Spinal cord (tissue), 10 donors: Measurements from ENCODE around the gene APEX1. TPM values are rescaled to one million over a fixed set of nuclear protein-coding genes. Genes with fewer than 3 reads are reported as not detected.
"Not testable (repeated sequence)": the region's sequence is repeated elsewhere in the genome, so short reads cannot be mapped to it uniquely, and the experiment has no call there.

Experiments used
- DNase-seq, 6 donors: peaks; one replicate each; pipeline versions ENCODE4 v3.0.0 to v3.0.0-alpha.2; 2013 to 2015; ENCODE audit warnings: low spot score in 6 of 6, low read depth in 4 of 6
- H3K27ac ChIP-seq: one replicate; pipeline ENCODE4 v1.5.1; 2013; ENCODE audit warnings: low read depth, low read length, control low read depth
- H3K27me3 ChIP-seq: one replicate; pipeline ENCODE4 v1.6.1; 2013; ENCODE audit warnings: low read length; ENCODE audit not compliant: control insufficient read depth, insufficient read depth
- H3K36me3 ChIP-seq: one replicate; pipeline ENCODE4 v1.6.1; 2013; ENCODE audit warnings: low read length; ENCODE audit not compliant: control insufficient read depth, insufficient read depth
- H3K4me1 ChIP-seq: one replicate; pipeline ENCODE4 v1.6.1; 2013; ENCODE audit warnings: low read length; ENCODE audit not compliant: control insufficient read depth, insufficient read depth
- H3K4me3 ChIP-seq: one replicate; pipeline ENCODE4 v1.5.1; 2013; ENCODE audit warnings: low read depth, low read length, control low read depth
- H3K9me3 ChIP-seq: one replicate; pipeline ENCODE4 v1.6.1; 2013; ENCODE audit warnings: low read length; ENCODE audit not compliant: control insufficient read depth, insufficient read depth
- WGBS: methylation state at CpG from one replicate; pipeline ENCODE4 v1.1.5; 2013; ENCODE audit warnings: missing lambda C conversion rate; ENCODE audit not compliant: insufficient coverage; 5-methylcytosine and 5-hydroxymethylcytosine counted together
- polyA plus RNA-seq, 2 donors: library from polyadenylated mRNA; unstranded; fragments of 120-200 nt; gene quantifications; one replicate each; pipeline ENCODE4 v1.2.1, GENCODE V29; 2013; ENCODE audit not compliant: insufficient read length in 2 of 2
- small RNA-seq: library from RNA; depleted of rRNA; stranded (forward); fragments of <200 nt; gene quantifications from one replicate; pipeline ENCODE3, GENCODE V24; 2014; ENCODE audit warnings: low replicate concordance
- total RNA-seq, 2 donors: library from RNA; depleted of rRNA in 1 of 2; stranded (reverse); fragments of 120-200 nt in 1 of 2; fragments of >200 nt in 1 of 2; gene quantifications; one replicate each; pipeline versions ENCODE4 v1.2.3 to v1.2.4, GENCODE V29; 2013 to 2014
- donor health status: healthy.

APEX1 gene
- total and polyA plus RNA-seq, 4 donors = 40.8 to 182 (median 129) TPM

- Histone ChIP-seq H3K4me1 (no peaks in the 10 kb centered on the region), H3K27me3 (no peaks in the 10 kb centered on the region), H3K36me3 (no peaks in the 10 kb centered on the region), H3K27ac (no peak overlapping the region), H3K4me3 (no peak overlapping the region), H3K9me3 (no peaks in the 10 kb centered on the region)
- WGBS = 88% methylated on average over 5 of the region's 5 CpGs
- DNase-seq = peak in 1 of 6 donors; percentile 36
Observed at GRCh38 chr14:20499881-20500280, 44.9 kb downstream of the APEX1 start.

- Histone ChIP-seq H3K4me3 (no peak overlapping the region), H3K9me3 (no peaks in the 10 kb centered on the region), H3K4me1 (no peaks in the 10 kb centered on the region), H3K36me3 (no peaks in the 10 kb centered on the region), H3K27ac (no peak overlapping the region), H3K27me3 (no peaks in the 10 kb centered on the region)
- WGBS = no CpG with 5 or more reads among the region's 2 CpGs
- DNase-seq = no peak
Observed at GRCh38 chr14:20501346-20501745, 46.3 kb downstream of the APEX1 start.

DNA sequence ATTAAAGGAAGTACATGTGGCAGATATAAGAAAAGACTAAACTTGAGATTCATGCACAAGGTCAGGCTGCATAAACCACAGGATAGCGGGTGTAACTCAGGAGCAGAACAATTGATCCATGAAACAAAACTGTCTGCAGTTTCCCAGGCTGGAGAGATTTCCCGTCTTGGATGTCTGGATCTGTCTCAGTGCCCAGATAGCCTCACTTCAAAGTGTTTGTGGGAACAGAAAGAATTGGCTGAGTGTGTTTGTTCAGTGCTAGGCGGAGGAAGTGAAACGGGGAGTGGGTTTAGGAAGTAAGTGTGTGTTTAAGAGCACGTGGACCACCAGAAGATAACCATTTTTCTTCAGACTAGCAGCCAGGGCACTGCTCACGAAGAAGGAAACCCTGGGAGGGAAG lies 48.9 kb downstream of the APEX1 start:
- Histone ChIP-seq H3K27me3 (no peaks in the 10 kb centered on the region), H3K9me3 (no peaks in the 10 kb centered on the region), H3K4me3 (no peak overlapping the region), H3K4me1 (no peaks in the 10 kb centered on the region), H3K36me3 (no peaks in the 10 kb centered on the region), H3K27ac (no peak overlapping the region)
- DNase-seq = peak in 1 of 6 donors; percentile 4
- WGBS = 52% methylated on average over 2 of the region's 6 CpGs

DNA sequence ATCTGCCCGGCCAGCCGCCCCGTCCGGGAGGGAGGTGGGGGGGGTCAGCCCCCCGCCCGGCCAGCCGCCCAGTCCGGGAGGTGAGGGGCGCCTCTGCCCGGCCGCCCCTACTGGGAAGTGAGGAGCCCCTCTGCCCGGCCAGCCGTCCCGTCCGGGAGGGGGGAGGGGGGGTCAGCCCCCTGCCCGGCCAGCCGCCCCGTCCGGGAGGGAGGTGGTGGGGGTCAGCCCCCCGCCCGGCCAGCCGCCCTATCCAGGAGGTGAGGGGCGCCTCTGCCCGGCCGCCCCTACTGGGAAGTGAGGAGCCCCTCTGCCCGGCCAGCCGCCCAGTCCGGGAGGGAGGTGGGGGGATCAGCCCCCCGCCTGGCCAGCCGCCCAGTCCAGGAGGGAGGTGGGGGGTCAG lies 51.2 kb downstream of the APEX1 start:
- WGBS = no CpG with 5 or more reads among the region's 30 CpGs
- not testable (repeated sequence) for DNase-seq, H3K27me3 ChIP-seq, H3K27ac ChIP-seq, H3K36me3 ChIP-seq, H3K9me3 ChIP-seq, H3K4me1 ChIP-seq, H3K4me3 ChIP-seq

DNA sequence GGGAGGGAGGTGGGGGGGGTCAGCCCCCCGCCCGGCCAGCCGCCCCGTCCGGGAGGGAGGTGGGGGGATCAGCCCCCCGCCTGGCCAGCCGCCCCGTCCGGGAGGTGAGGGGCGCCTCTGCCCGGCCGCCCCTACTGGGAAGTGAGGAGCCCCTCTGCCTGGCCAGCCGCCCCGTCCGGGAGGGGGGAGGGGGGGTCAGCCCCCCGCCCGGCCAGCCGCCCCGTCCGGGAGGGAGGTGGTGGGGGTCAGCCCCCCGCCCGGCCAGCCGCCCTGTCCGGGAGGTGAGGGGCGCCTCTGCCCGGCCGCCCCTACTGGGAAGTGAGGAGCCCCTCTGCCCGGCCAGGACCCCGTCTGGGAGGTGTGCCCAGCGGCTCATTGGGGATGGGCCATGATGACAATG lies 51.7 kb downstream of the APEX1 start:
- DNase-seq, H3K4me3 ChIP-seq, H3K27me3 ChIP-seq, H3K27ac ChIP-seq, H3K9me3 ChIP-seq, H3K36me3 ChIP-seq, H3K4me1 ChIP-seq: not testable (repeated sequence)
- no CpG with 5 or more reads among the region's 30 CpGs for WGBS

Small RNA genes lying within 50 kb of the gene (small RNA-seq; reads per million reads assigned to genes)
- 0.18 reads per million for gene RNA5SP382

Other genes starting within 250 kb of the APEX1 start
- gene OR11H6, start 231.5 kb upstream of the APEX1 start, total RNA-seq = not detected
- not detected for gene OR11H6, start 231.5 kb upstream of the APEX1 start, polyA plus RNA-seq
- gene OR11H7, start 226.2 kb upstream of the APEX1 start, total RNA-seq = not detected
- under 1 TPM; 0.27 to 0.33 TPM for gene OR11H7, start 226.2 kb upstream of the APEX1 start, polyA plus RNA-seq
- not detected for gene OR11H4, start 215.9 kb upstream of the APEX1 start, total RNA-seq
- not detected for gene OR11H4, start 215.9 kb upstream of the APEX1 start, polyA plus RNA-seq
- 10 to 100 TPM; 30.5 to 38.1 TPM for gene TTC5, start 149.3 kb upstream of the APEX1 start, total RNA-seq
- 10 to 100 TPM; 25.5 to 25.8 TPM for gene TTC5, start 149.3 kb upstream of the APEX1 start, polyA plus RNA-seq
- gene CCNB1IP1, start 121.9 kb upstream of the APEX1 start, total RNA-seq = 10 to 100 TPM; 55.7 to 62.3 TPM
- gene CCNB1IP1, start 121.9 kb upstream of the APEX1 start, polyA plus RNA-seq = 10 to 100 TPM; 64.5 to 68.4 TPM
- gene PARP2, start 111.6 kb upstream of the APEX1 start, total RNA-seq = 10 to 100 TPM; 20.4 to 29.5 TPM
- gene PARP2, start 111.6 kb upstream of the APEX1 start, polyA plus RNA-seq = 10 to 100 TPM; 66.2 to 66.5 TPM
- 10 to 100 TPM in 1 of 2 donors, 1 to 10 TPM in 1; 9.6 to 21.8 TPM for gene TEP1, start 41.7 kb upstream of the APEX1 start, total RNA-seq
- gene TEP1, start 41.7 kb upstream of the APEX1 start, polyA plus RNA-seq = 10 to 100 TPM; 14.0 to 18.2 TPM
- 1 to 10 TPM in 1 of 2 donors, under 1 TPM in 1; 0.89 to 2.1 TPM for gene KLHL33, start 19.1 kb upstream of the APEX1 start, total RNA-seq
- gene KLHL33, start 19.1 kb upstream of the APEX1 start, polyA plus RNA-seq = under 1 TPM; 0.46 to 0.72 TPM
- 10 to 100 TPM; 34.6 to 58.6 TPM for gene OSGEP, start 414 bp upstream of the APEX1 start, total RNA-seq
- 10 to 100 TPM; 65.2 to 90.7 TPM for gene OSGEP, start 414 bp upstream of the APEX1 start, polyA plus RNA-seq
- 10 to 100 TPM; 25.8 to 27.1 TPM for gene PIP4P1, start 6.2 kb downstream of the APEX1 start, total RNA-seq
- 10 to 100 TPM; 59.3 to 64.4 TPM for gene PIP4P1, start 6.2 kb downstream of the APEX1 start, polyA plus RNA-seq
- gene PNP, start 14.2 kb downstream of the APEX1 start, total RNA-seq = 10 to 100 TPM; 23.6 to 25.5 TPM
- gene PNP, start 14.2 kb downstream of the APEX1 start, polyA plus RNA-seq = 10 to 100 TPM; 20.9 to 27.3 TPM
- gene RNASE10, start 50.3 kb downstream of the APEX1 start, total RNA-seq = under 1 TPM in 1 of 2 donors, not detected in 1; 0.28 TPM
- gene RNASE10, start 50.3 kb downstream of the APEX1 start, polyA plus RNA-seq = not detected
- not detected for gene RNASE9, start 105.8 kb downstream of the APEX1 start, total RNA-seq
- not detected for gene RNASE9, start 105.8 kb downstream of the APEX1 start, polyA plus RNA-seq
- gene RNASE11, start 132.8 kb downstream of the APEX1 start, total RNA-seq = not detected
- not detected for gene RNASE11, start 132.8 kb downstream of the APEX1 start, polyA plus RNA-seq
- not detected for gene RNASE12, start 136.2 kb downstream of the APEX1 start, total RNA-seq
- gene RNASE12, start 136.2 kb downstream of the APEX1 start, polyA plus RNA-seq = not detected
- not detected for gene OR6S1, start 186.5 kb downstream of the APEX1 start, total RNA-seq
- gene OR6S1, start 186.5 kb downstream of the APEX1 start, polyA plus RNA-seq = not detected
- 10 to 100 TPM; 10.8 to 13.8 TPM for gene RNASE4, start 229.3 kb downstream of the APEX1 start, total RNA-seq
- gene RNASE4, start 229.3 kb downstream of the APEX1 start, polyA plus RNA-seq = 1 to 10 TPM in 1 of 2 donors, under 1 TPM in 1; 0.48 to 2.3 TPM
- 1 to 10 TPM; 2.6 to 6.0 TPM for gene ANG, start 233.5 kb downstream of the APEX1 start, total RNA-seq
- gene ANG, start 233.5 kb downstream of the APEX1 start, polyA plus RNA-seq = 1 to 10 TPM; 1.4 to 2.8 TPM